Right renal pelvis (tissue), 4 donors: Measurements from ENCODE around the gene QSOX2. TPM values are rescaled to one million over a fixed set of nuclear protein-coding genes. Genes with fewer than 3 reads are reported as not detected.

Experiments
- DNase-seq, 4 donors: peaks; one replicate each; pipeline ENCODE4 v3.0.0-alpha.2; 2013; ENCODE audit warnings: low read depth in 4 of 4, low spot score in 3 of 4, missing footprints in 1 of 4
- polyA plus RNA-seq, 4 donors: library from polyadenylated mRNA; unstranded; fragments of 120-200 nt; gene quantifications; one replicate each; pipeline ENCODE4 v1.2.1, GENCODE V29; 2013; ENCODE audit not compliant: insufficient read length in 4 of 4

Gene QSOX2
- polyA plus RNA-seq, 4 donors: 16.3 to 17.5 (median 16.6) TPM

DNA sequence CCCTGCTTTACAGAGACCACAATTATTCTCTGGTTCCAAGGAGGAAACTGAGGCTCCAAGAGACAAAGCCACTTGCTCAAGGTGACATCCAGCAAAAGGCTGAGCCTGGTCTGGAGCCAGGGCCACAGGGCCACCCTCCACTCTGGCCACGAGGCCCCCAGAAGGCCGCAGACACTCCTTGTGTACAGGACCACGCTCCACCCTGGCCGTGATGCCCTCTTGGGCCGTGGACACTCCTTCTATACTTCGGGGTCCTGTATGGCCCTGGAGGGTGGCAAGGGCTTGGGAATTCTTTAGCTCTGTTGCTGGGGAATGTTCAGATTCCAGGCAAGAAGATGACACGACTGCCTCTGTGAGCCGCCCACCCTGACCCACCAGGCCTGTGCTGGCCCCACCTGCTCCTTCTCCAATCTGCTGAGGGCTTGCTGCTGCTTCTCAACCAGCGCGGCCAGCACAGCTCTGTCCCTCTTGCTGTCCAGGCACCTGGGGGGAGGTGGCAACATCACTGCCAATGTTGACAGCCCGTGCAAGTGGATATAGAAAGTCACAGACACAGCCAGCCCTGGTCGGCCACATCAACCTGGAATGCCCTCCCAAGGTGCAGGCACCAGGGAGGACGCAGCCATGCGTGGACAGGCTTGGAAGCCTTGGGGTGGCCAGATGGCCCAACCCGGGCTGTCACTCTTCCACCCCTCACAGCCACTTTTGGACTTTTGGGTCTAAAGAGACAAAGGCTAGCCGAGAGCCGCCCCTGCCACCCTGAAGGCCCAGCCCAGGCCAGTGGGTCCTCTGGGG, 20.1 kb upstream of the QSOX2 start:
- no peak for DNase-seq

- DNase-seq: no peak
These were observed 19.1 kb upstream of the QSOX2 start for GRCh38 chr9:136264441-136265405.

GRCh38 chr9:136264031-136264430, 18.4 kb upstream of the QSOX2 start:
- no peak for DNase-seq

DNA sequence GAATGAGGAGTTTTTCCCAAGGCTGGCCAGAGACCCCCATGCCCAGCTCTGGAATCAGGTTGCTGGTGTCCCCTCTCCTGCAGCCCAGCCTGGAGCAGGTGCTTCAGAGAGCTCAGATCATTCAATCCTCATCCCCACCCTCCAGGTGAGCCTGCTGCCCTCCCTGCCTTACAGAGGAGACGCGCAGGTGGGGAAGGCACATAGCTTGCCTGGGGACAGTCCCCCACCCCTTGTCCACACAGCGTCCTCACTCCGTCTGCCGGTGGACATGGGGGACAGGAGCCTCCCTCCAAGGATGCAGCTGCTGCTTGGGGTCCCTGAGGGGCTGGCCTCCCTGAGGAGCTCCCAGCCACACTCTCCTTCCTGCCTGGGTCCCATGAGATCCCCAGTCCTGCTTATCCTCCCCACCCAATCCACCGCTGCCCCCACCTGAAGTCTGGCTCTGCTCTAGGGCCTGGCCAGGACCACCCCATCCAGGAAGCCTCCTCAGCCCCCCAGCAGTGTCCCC, 17.1 kb upstream of the QSOX2 start:
- DNase-seq: no peak

DNA sequence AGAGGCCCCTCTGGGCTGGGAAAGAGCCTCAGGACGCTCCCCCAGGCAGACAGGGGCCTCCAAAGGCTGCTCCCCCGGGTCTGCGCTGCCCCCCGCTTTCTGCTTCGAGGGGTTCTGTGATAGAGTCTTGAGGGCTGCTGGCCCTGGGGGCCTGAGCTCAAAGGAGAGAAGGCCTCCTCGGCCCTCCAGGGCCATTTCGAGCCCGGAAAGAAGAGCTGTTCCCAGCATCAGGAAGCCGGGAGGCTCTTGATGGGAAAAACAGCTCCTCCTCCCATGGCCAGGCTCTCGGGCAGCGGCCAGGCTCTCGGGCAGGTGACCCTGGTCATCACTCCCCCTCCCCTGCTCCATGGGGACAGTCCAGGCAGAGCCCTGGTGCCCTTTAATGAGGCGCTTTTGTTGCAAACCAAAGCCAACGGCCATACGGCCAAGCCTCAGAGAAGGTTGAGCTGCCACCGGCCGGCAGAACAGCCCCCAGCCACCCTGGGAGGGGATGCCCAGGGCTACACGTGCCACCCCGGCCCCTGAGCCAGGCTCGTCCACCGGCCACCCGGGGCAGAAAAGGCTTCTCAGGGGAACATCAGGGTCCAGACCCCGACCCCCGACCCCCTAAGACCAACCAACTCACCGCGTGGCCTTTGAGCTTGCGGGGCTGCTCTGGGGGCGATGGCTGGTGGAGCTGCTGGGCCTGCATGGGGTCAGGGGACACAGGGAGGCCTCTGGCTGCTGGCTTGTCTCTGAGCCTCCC, 16.2 kb upstream of the QSOX2 start:
- no peak for DNase-seq

DNA sequence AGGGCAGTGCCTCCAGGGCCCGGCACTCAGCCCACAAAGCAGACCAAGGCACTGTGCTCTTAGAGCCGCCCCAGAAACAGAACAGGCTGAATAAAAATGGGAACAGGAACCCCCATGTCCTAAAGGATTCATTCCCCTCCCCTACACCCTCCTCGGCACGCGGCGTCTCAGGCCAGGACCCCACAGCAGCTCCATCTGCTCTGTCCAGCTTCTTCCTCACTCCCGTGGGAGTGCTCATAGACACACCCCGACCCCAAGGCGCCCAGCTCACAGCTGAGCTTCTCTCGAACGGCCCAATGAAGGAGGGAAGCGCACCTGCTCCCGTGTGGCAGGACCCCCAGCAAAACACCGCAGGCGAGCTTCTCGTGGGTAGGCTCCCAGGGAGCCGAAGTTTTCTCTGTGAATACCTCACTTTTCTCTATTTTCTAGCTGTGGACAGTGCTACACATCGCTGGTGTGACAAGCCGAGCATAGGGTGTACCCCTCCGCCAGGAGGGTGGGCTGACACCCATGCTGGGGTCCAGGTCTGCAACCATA, 15.4 kb upstream of the QSOX2 start:
- no peak for DNase-seq

DNA sequence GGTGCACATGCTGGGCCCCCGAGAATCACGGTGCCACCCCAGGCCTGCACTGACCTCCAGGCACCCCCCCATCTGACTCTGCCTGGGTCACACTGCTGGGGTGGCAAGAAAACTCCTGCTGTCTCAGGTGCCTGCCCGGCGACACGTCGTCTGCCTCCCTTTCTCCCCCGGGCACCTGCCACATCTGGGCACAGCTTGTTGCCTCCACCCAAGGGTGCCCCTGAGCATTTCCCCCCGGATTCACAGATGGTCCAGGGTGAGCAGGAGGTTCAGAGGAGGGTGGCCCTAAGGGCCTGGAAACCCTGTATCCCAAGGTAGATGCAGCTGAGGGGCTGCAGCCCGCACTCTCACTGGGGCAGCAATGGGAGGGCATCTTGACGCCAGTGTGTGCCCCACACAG, 14.9 kb upstream of the QSOX2 start:
- DNase-seq: no peak

- DNase-seq: no peak
These were observed 14.2 kb upstream of the QSOX2 start for GRCh38 chr9:136259836-136260235.

DNA sequence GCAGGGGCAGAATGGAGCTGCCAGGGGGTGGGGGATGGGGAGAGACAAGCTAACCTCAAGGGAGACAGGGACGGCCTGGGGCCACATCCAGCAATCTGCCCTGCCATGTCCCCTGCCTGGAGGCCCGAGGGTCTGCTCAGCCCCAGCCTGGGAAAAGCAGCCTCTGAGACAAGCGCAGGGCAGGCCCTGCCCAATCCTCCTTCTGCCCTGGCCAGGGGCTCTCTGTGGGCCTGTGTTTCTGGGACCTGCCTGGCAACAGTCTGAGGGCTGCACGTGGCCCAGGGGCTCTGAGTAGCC, 13.9 kb upstream of the QSOX2 start:
- DNase-seq: no peak

DNA sequence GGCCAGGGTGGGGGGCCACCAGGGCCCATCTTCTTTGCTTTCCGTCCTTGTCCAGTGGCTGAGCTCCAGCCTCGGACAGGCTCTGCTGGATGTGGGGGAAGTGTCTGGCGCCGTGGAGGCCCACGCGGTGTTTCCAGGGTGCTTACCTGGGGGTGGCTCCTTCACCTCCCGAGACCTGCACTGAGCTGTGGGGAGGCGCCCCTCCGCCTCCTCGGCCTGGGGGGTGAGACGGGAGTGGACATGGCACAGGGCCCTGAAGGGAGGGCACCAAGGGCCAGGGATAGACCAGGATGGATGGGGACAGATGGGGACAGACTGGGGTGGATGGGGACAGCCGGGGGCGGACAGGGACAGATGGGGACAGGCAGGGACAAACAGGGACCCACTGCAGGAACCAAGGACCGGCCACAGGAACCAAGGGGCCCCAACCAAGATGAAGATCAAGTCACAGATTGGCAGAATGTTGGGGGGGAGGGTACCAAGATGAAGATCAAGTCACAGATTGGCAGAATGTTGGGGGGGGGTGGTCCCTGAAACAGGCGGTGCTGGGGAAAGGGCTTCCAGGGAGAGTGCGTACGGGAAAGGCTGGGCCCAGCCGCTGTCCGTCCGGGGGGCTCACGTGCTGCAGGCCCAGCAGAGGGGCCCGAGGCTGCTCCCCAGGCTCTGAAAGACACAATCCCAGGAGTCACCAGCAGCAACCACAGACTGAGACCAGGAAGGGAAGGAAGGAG, 13.3 kb upstream of the QSOX2 start:
- no peak for DNase-seq

DNA sequence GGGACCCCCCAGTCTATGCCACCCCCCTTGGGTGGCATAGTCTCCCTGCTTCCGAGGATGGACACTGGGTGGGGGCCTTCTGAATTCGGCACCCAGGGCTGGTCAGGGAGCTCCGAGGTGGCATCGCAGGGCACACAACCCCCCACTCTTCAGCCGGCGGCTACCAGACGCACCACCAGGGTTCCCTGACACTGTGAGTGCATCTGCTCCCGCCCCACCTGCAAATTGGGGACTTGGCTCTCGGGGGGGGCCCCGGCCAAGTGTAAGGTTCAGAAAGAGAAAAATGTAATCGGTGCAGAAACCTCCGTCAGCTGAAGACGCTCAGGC, 12.7 kb upstream of the QSOX2 start:
- no peak for DNase-seq

- DNase-seq: no peak
These were observed 12.0 kb upstream of the QSOX2 start for GRCh38 chr9:136257381-136258298.

DNA sequence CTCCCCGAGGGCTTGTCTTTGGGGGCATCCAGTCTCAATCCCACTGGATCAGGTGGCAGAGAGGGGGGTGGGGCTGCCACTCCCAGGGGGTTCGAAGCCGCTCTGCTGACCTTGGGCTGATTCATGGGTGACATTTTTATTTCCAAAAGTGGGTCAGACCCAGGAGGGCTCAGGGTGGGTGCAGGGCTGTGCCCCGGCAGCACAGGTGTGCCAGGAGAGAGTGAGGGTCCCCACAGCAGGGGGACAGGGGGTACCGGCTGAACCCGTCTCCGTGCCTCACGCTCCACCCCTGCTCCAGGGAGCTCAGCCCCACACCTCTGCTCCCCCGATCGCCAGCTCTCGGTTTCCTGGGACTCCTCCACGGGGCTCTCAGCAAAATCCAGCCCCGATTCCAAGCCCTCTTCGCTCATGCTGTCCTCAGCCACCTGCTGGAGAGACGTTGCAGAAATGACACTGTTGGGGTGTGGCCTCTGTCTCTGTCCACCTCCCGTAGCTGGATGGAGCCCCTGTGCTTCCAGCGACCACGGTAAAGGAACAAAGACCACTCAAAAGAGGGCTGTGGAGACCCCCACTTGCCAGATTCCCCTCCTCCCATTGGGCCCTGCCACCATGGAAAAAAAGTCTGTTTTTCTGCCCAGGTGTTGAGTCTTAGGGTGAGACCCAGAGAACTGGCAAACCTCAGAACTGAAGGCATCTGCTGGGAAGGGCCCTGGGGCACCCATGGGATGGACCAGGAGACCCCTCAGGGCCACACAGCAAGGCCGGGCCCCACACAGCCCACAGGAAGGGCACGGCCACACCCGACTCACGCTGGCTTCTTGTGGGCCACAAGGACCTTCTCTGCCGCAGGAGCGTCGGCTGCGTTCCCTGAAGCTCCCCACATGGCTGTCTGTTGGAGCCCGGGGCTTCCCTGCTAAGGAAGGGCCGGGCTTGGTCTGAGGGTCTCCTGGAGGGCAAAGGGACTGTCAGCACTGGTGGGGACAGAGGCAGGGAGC, 10.6 kb upstream of the QSOX2 start:
- DNase-seq: no peak

DNA sequence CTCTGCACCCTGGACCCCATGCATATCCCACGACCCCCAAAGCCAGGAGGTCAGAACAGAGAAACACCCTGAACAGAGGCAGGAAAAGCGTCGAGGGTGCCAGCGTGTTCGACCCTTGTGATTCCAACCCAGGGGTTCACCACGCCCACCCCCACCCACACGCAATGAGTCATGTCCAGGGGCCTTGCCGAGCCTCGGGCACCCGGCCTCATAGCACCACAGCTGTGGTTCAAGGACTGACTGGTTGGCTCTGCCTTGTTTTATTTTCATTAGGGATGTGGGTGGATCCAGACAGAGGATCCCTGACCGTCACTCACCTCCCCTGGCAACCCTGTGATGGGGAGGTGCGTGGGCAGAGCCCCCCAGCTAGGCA, 9.5 kb upstream of the QSOX2 start:
- DNase-seq: no peak

GRCh38 chr9:136254381-136255165, 9.0 kb upstream of the QSOX2 start:
- DNase-seq: no peak

DNA sequence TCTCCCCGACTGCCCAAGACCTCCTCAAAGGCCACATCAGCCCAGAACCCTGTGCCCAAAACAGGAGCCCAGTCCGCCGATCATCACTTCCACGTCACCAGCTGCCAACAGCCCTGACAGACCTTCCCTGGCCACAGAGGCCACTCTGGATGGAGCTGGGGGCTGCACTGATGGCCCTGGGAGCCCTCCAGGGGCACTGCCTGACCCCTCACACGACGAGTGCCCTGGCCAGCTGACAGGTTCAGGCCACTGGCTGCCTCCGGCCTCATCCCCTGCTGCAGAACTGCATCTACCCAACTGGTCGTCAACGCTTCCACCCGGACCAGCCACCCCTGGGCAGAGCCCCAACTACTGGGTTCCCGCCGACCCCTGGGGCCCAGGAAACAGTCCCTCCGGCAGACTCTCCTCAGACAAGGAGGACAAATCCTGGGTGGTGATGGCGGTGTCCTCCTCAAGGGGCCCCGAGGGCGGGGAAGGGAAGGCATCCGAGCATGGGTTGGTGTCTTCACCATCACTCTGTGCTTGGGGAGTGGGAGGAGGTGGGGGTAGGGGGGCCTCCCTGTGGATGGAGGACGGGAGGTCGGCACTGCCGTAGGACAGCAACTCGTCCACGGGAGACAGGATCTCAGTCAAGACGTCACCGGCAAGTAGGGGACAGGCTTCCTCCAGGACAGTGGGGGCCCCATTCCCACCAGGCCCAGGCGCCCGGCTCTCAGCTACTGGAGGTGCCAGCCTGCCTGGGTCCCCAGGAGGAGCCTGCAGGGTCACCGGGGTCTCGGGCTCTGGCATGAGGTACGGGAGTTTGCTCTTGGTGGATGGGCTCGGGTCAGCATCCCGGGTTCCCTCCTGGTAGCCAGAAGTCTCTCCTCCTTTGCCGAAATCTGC, 7.9 kb upstream of the QSOX2 start:
- no peak for DNase-seq
